Measurements from ENCODE around the gene NELFE.

DNA sequence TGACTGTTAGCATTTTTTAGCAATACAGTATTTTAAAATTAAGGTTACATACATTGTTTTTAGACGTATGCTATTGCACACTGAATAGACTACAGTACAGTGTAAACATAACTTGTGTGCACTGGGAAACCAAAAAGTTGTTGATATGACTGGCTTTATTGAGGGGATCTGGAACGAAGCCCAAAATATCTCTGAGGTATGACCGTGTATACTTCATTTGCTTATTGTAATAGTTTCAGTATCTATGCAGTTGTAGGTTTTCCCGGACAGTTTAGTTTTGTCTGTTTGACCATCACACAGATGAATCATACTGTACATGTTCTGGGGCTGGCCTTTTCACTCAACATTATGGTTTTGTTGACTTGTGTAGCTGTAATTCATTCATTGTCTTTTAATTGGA lies 50.0 kb downstream of the NELFE start:
- TF ChIP-seq, protein P1, sequence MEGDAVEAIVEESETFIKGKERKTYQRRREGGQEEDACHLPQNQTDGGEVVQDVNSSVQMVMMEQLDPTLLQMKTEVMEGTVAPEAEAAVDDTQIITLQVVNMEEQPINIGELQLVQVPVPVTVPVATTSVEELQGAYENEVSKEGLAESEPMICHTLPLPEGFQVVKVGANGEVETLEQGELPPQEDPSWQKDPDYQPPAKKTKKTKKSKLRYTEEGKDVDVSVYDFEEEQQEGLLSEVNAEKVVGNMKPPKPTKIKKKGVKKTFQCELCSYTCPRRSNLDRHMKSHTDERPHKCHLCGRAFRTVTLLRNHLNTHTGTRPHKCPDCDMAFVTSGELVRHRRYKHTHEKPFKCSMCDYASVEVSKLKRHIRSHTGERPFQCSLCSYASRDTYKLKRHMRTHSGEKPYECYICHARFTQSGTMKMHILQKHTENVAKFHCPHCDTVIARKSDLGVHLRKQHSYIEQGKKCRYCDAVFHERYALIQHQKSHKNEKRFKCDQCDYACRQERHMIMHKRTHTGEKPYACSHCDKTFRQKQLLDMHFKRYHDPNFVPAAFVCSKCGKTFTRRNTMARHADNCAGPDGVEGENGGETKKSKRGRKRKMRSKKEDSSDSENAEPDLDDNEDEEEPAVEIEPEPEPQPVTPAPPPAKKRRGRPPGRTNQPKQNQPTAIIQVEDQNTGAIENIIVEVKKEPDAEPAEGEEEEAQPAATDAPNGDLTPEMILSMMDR (IDR thresholded peaks at IDR 0.05), result no peak
- TF ChIP-seq POLR2A (IDR thresholded peaks at IDR 0.05; ENCODE audit: low read depth) (no peak), POLR2AphosphoS5 (IDR thresholded peaks at IDR 0.05) (no peak)

Data from esophagus muscularis mucosa (tissue), 3 donors.